Measurements from ENCODE around the gene SCYL1.
"Not testable (repeated sequence)": the region's sequence is repeated elsewhere in the genome, so short reads cannot be mapped to it uniquely, and the experiment has no call there.

The SCYL1 gene

DNA sequence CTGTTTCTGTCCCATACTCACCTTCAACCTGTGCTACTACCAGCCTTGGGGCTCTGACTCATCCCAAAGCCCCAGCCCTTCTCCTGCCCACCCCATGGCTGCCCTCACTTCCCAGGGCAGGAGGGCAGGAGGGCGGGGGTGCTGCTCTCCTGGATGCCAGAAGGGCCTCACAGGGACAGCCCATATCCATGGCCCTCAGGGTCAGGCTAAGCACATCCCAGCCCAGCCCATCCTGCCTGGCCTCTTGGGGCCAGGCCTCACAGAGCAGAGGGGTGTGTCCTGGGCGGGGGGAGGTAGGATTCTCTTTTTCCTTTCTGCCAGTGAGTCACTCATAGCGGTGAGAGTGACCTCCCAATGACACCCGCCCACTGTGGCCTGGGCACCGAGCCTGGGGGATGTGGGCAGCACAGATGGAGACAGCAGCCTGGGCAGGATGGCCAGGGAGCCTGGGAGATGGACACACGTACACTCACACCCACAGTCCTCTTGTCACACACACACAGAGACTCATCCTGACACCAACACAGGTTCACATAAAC is 30.9 kb downstream of the SCYL1 start:
- DNase-seq: peak in 1 of 2 donors; percentile 16

DNA sequence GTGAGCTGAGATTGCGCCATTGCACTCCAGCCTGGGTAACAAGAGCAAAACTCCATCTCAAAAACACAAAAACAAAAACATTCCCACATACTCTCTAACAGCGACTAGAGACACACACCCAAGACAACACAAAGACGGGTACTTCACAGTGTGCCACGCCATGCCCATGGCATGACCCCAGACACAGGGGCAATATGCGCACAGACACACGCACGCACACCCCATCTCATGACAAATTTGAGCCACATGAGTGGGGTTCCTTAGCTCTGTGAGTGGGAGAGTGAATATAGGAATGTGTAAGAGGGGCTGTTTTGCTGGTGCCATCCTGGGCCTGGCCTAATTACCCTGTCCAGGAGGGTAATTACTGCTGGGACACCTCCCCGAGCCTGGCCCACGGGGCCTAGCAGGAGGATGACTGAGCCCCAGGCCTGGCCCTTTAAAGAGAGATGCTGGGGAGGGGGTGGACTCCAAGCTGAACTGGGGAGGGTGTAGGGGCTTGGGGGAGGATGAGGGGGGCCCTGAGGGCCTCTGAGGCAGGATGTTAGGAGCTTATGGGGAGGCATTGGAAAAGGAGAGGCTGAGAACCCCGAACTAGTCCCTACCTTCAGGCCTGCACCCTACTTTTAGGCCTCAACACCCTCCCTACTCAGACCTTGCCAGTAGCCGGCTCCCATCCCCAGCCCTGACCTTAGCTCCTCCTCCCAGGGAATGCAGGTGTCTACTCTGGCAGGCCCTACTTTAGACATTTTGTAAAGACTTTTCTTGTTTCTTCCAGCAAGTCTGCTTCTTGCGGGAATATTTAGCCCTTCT is 31.8 kb downstream of the SCYL1 start:
- DNase-seq: no peak

DNA sequence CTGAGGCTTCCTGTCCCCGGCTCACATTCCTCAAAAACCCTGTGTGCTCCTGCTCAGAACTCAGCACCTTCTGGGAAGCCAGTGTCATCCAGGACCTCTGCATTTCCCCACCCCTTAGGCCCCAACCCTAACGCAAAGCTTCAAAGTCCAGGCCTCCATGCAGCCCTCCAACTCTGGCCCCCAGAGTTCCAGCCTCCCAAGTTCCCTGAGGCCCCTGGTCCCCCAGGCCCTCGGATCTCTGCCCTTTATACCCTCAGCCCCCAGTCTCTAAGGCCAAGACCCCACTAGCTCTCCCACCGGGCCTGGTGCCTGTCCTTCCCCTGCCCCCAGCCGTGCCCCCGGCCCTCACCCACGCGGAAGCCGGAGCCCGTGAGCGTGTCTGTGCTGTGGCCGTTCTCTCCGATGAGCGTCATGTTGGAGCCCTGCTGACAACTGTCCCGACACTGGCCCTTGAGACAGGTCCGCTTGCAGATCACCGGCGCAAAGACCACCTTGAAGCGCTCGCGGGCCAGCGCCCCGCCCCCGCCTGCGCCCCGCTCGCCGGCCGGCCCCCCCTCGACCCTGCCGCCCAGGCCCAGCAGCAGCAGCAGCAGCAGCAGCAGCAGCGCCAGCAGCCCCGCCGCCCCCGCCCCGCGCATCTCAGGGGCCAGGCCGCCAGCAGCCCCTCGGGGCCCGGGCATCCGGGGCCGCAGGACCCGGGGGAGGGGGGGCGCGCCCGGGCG is 32.6 kb downstream of the SCYL1 start:
- no peak for DNase-seq

DNA sequence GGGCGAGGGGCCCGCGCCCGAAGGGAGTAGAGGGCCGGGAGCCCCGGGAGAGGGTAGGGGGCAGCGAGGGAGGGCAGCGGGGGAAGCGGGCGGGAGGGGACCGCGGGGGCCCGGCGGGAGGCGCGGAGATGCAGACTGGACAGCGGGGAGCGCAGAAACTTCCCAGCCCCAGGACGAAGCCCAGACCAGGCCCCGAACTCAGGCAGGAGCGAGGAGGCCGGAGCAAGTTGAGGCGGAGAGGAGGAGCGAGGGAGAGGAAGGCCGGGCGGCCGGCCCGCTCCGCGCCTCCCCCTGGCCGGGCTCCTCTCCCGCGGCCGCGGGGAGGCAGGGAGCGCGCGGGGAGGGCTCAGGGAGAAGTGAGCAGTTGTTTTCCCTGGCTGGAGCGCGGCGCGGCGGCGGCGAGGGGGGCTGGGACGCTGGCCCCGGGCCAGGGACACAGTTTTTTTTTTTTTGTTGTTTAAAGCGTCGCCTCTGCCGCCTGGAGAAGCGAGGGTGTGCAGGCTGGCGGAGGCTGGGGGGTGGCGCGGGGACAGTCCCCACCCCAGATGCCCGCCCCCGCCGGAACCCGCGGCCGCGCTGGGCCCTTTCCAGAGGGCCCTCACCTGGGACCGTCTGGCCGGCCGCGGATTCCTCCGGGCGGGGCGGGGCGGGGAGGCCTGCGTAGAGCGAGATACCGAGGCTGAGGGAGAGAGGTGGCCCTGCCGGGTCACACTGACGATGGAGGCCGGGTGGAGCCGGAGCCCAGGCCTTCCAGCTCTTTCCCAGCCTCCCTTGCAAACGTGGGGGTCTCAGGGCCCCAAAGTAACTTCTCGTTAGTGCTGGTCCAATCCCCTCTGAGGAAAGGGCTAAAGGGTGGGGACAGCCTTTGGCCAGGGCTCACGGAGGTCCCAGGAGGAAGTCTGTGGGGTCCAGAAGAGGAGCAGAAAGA is 33.4 kb downstream of the SCYL1 start, which contains the start of gene LTBP3:
Gene LTBP3 (minus strand): TSS at position 358 of the 928 bp plus-strand sequence. CDS start 400 bp downstream, outside the sequence.
- peak in 1 of 2 donors; percentile 16 for DNase-seq

DNA sequence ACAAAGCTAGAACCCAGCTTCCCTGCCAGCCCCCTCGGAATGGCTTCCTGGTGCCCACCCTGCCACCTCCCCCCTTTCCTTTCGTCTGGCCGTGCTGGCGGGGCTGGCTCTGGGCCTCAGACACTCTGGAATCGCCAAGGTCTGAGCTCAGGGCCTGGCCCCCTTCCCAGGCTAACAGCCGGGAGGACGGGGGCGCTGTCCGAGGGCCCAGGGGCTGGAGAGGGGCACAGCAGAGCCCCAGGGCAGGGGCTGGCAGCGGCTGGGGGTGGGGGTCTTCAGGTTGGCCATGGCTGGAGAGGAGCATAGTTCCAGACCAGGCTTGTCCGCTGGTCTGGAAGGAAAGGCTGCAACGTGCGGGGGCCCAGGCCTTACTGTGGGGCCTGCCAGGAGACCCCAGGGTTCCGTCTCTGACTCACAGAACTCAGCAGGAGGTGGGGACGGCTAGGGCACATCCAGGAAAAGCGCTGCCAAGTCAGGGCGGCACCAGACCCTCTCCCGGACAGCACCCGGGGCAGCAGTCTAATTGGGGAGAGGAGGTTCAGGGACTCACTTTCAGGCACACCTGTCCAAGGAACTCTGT is 34.1 kb downstream of the SCYL1 start:
- no peak for DNase-seq

DNA sequence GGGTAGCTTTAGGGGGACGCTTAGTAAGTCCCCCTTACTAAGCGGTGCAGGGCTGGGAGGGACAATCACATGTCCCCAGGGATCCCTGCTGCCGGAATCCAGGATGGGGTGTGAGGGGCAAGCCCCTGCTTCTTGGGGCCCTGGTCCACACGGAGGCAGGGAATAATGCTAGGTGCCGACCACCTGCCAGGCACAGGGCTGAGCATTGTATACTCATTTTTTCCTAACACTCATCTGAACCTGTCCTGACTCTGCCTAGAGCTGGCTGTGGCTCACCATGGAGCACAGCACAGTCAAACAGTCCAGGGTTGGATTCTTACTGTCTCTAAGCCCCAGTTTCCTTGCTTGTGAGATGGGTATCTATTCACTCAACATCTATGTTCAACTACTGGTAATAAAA is 34.7 kb downstream of the SCYL1 start:
- no peak for DNase-seq

DNA sequence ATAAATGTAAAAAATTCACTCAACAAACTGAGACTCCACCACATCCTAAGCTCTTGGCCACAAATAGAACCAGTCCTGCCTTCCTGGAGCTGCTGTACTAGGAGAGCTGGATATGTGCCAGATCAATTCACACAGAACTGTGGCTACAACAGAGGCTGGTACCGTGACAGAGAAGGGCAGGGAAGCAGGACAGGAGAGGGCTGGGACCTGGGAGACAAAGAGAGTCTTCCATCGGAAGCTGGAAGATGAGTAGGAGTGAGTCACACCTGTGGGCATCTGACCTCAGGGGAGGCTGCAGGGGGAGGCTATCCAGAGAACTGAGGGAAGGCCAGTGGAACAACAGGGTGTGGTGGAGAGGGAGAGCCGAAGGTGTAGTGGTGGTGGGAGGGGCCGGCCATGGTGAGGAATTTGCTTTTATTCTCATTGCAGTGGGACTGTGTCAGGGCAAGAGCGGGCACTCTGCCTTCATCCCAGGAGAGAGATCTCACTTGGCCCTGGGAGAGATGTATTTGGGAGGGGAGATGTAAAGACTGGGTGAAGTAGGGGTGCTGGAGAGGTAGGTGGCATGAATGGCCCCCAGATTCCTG is 35.2 kb downstream of the SCYL1 start:
- DNase-seq: no peak

DNA sequence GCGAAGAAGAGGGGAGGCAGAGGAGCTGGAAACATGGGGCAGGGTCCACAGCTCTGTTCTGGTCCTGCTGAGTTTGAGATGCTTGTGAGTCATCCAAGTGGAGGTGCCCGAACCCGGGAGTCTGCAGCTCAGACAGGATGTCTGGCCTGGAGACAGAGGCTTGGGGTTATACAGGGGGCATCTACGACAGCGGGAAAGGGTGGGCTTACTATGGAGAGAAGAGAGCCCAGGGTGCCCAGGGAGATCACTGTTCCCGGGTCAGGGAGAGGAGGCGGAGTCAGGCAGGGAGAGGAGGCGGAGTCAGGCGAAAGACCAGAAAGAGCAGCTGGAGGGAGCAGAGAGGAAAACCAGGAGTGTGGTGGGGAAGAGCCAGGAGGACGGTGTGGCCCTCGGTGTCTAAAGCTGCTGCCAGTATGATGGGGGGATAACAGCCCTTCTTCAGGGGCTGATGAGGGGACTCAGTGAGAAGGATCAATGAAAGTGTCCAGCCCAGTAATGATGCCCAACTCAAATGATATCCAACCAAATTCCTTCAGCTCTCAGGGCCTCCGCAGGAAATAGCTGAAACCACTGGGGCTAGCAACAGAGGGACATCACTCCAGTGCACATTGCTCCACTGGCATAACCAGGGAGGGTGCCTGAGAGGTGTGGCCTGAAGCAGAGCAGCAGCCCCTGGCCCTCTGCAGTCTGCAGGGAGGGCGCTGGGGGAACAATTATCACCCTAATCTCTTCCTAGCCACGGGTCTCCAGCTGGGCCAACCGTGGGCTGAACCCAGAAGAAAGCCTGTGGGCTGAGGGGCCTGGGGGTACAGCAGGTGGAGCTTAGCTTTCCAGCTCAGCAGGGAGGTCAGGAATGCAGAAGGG is 35.9 kb downstream of the SCYL1 start:
- no peak for DNase-seq

DNA sequence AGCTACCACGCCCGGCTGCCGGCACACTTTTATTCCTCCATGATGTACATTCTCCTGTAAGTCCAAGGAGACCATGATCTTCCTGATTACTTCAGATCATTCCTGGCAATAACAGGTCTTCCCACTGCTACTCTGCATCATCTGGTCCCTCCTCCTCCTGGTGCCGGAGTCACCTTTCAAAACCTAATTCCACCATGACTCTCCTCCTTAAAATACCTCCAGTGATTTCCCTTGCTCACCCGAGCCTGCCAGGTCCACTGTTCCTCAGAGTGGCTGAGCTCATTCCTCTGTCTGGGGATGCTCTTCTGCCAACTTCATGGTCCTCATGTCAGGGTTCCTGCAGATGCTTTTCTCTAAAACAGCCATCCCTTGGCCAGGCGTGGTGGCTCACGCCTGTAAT is 37.1 kb downstream of the SCYL1 start:
- DNase-seq: no peak

DNA sequence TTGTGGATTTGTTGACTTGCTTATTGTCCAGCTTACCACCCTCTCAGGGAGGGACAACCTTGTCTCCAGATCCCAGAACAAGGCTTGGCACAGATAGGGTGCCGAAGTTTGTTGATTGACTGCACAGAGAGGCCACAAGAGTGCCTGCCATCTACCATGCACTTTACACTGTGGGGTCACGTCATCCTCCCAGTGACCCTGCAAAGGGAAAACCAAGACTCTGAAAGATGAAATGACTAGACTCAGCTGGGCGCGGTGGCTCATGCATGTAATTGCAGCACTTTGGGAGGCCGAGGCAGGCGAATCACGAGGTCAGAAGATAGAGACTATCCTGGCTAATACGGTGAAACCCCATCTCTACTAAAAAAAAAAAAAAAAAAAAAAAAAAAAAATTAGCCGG is 37.9 kb downstream of the SCYL1 start:
- DNase-seq: no peak

DNA sequence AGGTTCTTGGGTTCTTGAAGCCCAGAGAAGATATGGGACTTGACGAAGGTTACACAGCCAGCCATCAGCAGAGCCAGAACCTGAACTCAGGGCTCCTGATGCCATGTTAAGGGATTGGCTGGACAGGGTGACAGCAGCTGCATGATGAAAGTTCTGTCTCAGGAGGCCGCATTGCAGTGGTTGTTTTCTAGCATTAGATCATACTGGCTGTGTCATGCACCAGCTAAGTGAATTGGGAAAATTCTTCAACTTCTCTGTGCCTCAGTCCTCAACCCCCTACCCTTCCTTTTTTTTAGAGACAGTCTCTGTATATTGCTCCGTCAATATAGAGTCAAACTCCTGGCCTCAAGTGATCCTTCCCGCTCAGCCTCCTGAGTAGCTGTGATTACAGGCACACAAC is 38.7 kb downstream of the SCYL1 start:
- no peak for DNase-seq

DNA sequence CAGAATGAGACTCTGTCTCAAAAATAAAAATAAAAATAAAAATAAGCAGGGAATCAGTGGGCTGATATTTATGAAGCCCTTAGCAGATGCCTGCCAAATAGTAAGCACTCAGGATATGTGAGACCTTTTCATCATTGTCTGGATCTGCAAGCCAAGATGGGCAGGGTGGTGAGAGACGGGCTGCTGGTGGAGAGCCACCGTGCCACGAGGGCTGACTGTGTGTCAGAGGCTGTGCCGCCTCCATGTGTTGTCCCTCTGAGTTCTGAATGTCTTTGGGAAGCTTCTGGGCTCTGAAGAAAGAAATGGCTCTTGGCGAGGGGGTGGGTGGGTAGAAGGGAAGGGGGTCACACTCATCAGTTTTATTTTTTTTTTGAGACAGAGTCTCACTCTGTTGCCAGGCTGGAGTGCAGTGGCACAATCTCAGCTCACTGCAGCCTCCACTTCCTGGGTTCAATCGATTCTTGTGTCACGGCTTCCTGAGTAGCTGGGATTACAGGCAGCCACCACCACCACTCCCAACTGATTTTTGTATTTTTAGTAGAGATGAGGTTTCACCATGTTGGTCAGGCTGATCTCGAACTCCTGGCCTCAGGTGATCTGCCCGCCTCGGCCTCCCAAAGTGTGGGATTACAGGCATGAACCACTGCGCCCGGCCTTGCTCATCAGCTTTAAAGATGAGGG is 40.1 kb downstream of the SCYL1 start:
- DNase-seq: not testable (repeated sequence)

DNA sequence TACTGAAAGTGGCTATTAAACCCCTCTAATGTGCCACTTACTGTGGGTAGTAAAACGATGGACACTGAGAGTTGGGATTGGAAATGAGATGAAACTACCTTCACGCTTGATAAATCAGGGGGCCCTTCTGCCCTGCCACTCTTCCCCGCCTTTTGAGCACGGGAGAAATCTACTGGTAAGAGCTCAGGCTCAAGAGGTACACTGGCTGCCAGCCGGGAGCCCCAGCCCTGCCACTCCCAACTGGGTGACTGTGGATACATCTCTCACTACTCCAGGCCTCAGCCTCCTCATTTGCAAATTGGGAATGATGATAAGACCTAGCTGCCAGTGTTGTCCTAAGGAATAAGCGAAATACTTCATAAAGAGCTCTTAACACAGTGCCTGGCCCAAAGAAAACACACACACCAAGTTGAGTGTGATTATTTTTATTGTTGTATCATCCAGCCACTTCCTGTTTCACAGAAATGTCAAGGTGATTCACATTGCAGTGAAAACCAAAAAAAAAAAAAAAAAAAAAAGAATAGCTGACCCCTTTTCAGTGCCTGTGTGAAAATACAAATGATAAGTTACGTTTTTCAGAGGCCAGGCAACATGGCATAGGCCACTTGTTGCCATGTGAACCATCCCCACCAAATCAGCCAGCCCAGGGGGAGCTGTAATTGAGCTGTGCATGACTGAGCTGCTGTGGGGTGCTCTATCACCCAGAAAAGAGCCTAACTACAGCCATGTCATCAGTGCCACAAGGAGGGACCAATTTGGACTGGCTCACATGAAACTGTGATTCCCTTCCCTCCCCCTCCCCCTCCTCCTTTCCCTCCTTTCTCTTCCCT is 41.0 kb downstream of the SCYL1 start:
- no peak for DNase-seq

DNA sequence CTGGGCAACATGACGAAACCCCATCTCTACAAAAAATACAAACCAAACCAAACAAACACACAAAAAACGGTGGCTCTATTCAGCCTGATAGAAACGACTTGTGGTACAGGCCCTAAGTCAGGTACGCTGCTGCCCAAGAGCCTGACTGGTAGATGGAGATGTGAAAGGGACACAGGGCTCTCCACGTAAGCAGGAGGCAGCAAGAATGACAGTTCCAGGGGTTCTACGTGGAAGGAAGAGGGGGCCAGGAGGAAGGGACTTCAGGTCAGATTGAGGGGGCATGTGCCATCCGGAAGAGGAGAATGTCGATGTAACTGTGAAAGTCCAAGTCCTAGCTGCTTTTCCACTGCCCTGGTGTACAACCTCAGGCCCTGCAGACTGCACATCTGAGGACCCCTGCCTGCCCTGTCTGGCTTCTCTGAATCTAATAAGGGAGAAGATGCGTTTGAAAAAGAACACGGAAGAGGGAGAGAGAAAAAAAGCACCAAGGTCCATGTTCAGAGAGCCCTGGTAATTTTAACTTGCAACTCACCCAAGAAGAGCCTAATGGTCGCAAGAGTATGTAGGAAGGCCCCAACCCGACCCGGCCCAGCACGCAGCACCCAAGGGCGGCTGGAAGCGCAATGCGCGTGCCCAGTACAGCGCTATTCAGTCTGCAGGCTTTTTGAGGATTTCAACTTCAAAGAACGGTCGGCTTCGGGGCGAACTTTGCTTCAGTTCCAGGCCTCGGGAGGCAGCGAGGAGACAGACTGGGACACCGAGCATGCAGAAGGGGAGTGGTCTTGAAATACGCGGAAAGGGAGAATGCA is 44.5 kb downstream of the SCYL1 start:
- no peak for DNase-seq

DNA sequence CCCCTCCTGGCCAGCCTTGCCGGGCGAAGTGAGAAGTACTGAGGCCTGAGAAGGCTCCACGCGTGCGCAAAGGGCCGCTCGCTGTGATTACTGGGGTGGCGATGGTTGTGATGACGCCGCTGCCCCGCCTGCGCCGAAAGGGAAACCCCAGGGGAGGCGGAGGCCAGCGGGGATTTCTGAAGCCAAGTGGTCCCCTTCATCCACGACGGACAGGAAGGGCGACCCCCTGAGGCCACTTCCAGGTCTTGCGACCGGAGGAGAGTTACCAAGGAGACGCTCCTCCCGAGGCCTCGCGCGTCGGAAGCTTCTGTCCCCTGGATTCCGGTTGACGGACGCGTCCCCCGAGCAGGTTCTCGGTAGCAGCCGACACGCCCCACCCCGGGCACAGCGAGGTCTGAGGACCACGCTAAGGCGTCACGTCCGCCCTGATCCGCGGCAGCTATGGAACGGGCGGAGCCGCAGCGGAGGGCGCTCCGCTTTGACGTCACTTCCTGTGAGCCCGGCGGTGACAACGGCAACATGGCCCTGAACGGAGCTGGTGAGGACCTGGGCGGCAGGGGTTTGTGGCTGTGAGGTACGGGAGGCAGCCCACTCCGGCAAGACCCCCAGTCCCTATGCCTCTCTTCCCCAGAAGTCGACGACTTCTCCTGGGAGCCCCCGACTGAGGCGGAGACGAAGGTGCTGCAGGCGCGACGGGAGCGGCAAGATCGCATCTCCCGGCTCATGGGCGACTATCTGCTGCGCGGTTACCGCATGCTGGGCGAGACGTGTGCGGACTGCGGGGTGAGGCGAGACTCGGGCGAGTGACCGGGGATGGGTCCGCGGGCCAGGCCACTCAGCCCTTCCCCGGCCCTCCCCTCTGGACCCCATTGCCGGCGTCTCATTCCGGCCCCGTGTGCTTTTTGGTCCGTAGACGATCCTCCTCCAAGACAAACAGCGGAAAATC is 45.4 kb downstream of the SCYL1 start, which contains the start of gene ZNRD2:
Gene ZNRD2 (plus strand): TSS at position 505 of the 946 bp plus-strand sequence. CDS start 15 bp downstream, at position 520.
- DNase-seq: peak; percentile 97 to 99

DNA sequence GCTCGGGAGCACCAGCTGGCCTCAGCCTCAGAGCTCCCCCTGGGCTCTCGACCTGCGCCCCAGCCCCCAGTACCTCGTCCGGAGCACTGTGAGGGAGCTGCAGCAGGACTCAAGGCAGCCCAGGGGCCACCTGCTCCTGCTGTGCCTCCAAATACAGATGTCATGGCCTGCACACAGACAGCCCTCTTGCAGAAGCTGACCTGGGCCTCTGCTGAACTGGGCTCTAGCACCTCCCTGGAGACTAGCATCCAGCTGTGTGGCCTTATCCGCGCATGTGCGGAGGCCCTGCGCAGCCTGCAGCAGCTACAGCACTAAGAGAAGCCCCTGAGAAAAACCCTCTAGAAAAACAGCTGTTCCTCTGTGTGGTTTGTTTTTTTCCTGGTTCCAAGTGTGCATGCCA is 46.5 kb downstream of the SCYL1 start:
- no peak for DNase-seq

DNA sequence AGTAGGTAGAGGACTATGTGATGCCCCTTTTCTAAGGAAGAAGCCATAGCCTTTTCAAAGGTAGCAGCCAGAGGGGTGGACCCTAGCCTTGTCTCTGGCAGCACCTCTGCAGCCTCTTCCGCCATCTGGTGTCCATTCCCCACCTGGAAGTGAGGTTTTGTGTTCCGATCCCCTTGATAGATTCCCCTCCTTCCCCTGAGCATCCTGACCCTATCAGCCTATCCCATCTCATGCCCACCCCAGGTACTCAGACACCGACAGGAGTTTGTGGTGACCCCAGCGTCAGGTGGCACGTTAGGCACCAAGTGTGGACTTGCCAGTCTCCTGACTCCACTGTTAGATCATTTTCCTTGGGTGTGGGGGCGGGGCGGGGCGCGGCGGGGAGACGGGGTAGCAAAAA is 47.1 kb downstream of the SCYL1 start:
- no peak for DNase-seq
